ENCODE data around the gene ZKSCAN7. TPM values are rescaled to one million over a fixed set of nuclear protein-coding genes. Genes with fewer than 3 reads are reported as not detected.

Gene ZKSCAN7
- total and polyA plus RNA-seq, 2 of the 13 experiments (the other 11 are each of a cell fraction or from before 2014, with no cell fraction given) = 2.3 to 3.8 TPM

- TF ChIP-seq, protein P1, sequence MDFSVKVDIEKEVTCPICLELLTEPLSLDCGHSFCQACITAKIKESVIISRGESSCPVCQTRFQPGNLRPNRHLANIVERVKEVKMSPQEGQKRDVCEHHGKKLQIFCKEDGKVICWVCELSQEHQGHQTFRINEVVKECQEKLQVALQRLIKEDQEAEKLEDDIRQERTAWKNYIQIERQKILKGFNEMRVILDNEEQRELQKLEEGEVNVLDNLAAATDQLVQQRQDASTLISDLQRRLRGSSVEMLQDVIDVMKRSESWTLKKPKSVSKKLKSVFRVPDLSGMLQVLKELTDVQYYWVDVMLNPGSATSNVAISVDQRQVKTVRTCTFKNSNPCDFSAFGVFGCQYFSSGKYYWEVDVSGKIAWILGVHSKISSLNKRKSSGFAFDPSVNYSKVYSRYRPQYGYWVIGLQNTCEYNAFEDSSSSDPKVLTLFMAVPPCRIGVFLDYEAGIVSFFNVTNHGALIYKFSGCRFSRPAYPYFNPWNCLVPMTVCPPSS (IDR thresholded peaks at IDR 0.05) = no peak
- TF ChIP-seq MATR3 (CRISPR knock-in tag; IDR thresholded peaks at IDR 0.05) (no peak), ZNF672 (CRISPR knock-in tag; IDR thresholded peaks at IDR 0.05) (no peak), POLR2AphosphoS2 (IDR thresholded peaks at IDR 0.05; ENCODE audit: low read depth, low read length) (no peak), ZBED4 (CRISPR knock-in tag; IDR thresholded peaks at IDR 0.05; ENCODE audit: borderline replicate concordance) (no peak), HHEX (CRISPR knock-in tag; IDR thresholded peaks at IDR 0.05) (no peak), CREB1 (IDR thresholded peaks at IDR 0.05) (no peak), CREB1 (CRISPR knock-in tag; IDR thresholded peaks at IDR 0.05) (no peak), PRPF4 (IDR thresholded peaks at IDR 0.05; ENCODE audit: low read depth, low read length, poor library complexity, severe bottlenecking) (no peak), KLF9 (CRISPR knock-in tag; IDR thresholded peaks at IDR 0.05; ENCODE audit: low read depth) (no peak), NCOR1 (IDR thresholded peaks at IDR 0.05; ENCODE audit: borderline replicate concordance, low read length) (no peak), CC2D1A (CRISPR knock-in tag; IDR thresholded peaks at IDR 0.05) (no peak), ZNF12 (CRISPR knock-in tag; IDR thresholded peaks at IDR 0.05) (no peak), SP5 (CRISPR knock-in tag; IDR thresholded peaks at IDR 0.05; ENCODE audit: borderline replicate concordance, low read depth) (no peak), BORCS8-MEF2B (CRISPR knock-in tag; IDR thresholded peaks at IDR 0.05) (peak; percentile 53; the same call in 1 of the 2 replicates), ZSCAN25 (CRISPR knock-in tag; IDR thresholded peaks at IDR 0.05) (no peak), ATF1 (CRISPR knock-in tag; IDR thresholded peaks at IDR 0.05) (no peak)
- TF ChIP-seq, protein P2, sequence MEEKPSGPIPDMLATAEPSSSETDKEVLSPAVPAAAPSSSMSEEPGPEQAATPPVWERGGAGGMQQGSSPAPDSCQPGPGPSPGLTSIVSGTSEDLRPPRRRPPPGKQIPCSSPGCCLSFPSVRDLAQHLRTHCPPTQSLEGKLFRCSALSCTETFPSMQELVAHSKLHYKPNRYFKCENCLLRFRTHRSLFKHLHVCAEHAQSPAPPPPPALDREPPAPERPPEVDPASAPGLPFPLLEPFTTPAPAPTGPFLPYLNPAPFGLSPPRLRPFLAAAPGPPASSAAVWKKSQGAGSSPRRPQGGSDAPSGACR (CRISPR knock-in tag; IDR thresholded peaks at IDR 0.05) = 0 out of 2 replicates have a peak, but pooled peaks have one; percentile 19
- TF ChIP-seq, protein P3, sequence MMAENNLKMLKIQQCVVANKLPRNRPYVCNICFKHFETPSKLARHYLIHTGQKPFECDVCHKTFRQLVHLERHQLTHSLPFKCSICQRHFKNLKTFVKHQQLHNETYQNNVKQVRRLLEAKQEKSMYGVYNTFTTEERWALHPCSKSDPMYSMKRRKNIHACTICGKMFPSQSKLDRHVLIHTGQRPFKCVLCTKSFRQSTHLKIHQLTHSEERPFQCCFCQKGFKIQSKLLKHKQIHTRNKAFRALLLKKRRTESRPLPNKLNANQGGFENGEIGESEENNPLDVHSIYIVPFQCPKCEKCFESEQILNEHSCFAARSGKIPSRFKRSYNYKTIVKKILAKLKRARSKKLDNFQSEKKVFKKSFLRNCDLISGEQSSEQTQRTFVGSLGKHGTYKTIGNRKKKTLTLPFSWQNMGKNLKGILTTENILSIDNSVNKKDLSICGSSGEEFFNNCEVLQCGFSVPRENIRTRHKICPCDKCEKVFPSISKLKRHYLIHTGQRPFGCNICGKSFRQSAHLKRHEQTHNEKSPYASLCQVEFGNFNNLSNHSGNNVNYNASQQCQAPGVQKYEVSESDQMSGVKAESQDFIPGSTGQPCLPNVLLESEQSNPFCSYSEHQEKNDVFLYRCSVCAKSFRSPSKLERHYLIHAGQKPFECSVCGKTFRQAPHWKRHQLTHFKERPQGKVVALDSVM (CRISPR knock-in tag; IDR thresholded peaks at IDR 0.05) = no peak
- TF ChIP-seq, protein P4, sequence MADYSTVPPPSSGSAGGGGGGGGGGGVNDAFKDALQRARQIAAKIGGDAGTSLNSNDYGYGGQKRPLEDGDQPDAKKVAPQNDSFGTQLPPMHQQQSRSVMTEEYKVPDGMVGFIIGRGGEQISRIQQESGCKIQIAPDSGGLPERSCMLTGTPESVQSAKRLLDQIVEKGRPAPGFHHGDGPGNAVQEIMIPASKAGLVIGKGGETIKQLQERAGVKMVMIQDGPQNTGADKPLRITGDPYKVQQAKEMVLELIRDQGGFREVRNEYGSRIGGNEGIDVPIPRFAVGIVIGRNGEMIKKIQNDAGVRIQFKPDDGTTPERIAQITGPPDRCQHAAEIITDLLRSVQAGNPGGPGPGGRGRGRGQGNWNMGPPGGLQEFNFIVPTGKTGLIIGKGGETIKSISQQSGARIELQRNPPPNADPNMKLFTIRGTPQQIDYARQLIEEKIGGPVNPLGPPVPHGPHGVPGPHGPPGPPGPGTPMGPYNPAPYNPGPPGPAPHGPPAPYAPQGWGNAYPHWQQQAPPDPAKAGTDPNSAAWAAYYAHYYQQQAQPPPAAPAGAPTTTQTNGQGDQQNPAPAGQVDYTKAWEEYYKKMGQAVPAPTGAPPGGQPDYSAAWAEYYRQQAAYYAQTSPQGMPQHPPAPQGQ (CRISPR knock-in tag; IDR thresholded peaks at IDR 0.05; ENCODE audit: borderline replicate concordance) = no peak
Observed at GRCh38 chr3:44554626-44555592, at the start of gene ZKSCAN7 (continued).
